Activated T-helper 2 cell treated with anti-CD3 and anti-CD28 coated beads, Interferon-gamma antibody, Interleukin-2, Interleukin-4, amounts not matched to agents 10 μg/mL and 5 μg/mL and 100 μg/mL, durations not matched to agents 14 hours and 24 hours and 36 hours (primary cell): ENCODE results near the gene SHC2. TPM values are rescaled to one million over a fixed set of nuclear protein-coding genes. Genes with fewer than 3 reads are reported as not detected.
A peak's percentile ranks its signal among the peaks of the same experiment; 100 is the strongest.

ENCODE experiments used
- DNase-seq: peaks from one replicate; pipeline ENCODE4 v3.0.0; 2021; ENCODE audit warnings: low spot score
- H3K27ac Mint-ChIP-seq: one replicate; pipeline ENCODE4 v1.8.0; 2021; ENCODE audit warnings: mixed read lengths
- H3K27me3 Mint-ChIP-seq: one replicate; pipeline ENCODE4 v1.8.0; 2021; ENCODE audit warnings: low read depth, mixed read lengths
- H3K36me3 Mint-ChIP-seq: one replicate; pipeline ENCODE4 v1.8.0; 2021; ENCODE audit warnings: low read depth, mixed read lengths
- H3K4me1 Mint-ChIP-seq: one replicate; pipeline ENCODE4 v1.8.0; 2021; ENCODE audit warnings: low read depth, mixed read lengths
- H3K4me3 Mint-ChIP-seq: one replicate; pipeline ENCODE4 v1.8.0; 2021; ENCODE audit warnings: low read depth, mild to moderate bottlenecking, moderate library complexity, mixed read lengths
- H3K9me3 Mint-ChIP-seq: one replicate; pipeline ENCODE4 v1.8.0; 2021; ENCODE audit warnings: mixed read lengths
- intact Hi-C: fragments of 100-400 bp; cut with micrococcal nuclease; formaldehyde crosslinking; loops from one replicate; pipeline ENCODE4 v1.15.1; 2023
- total RNA-seq: library from RNA; stranded (reverse); gene quantifications from 2 replicates; pipeline ENCODE4 v1.2.3, GENCODE V29; 2022

The SHC2 gene
- total RNA-seq, 1 donor from 2014 or later = not detected

GRCh38 chr19:496986-497385 lies 36.2 kb upstream of the SHC2 start:
- H3K27me3 Mint-ChIP-seq = peaks cover 15% of the 10 kb centered on the region
- no peaks in the 10 kb centered on the region for H3K36me3 Mint-ChIP-seq
- no peak overlapping the region for H3K4me3 Mint-ChIP-seq
- no peak for DNase-seq
- peaks cover 3% of the 10 kb centered on the region for H3K4me1 Mint-ChIP-seq
- no peak overlapping the region for H3K27ac Mint-ChIP-seq
- peaks cover 10% of the 10 kb centered on the region for H3K9me3 Mint-ChIP-seq
- intact Hi-C loops = no loop called here

GRCh38 chr19:496112-496665 lies 35.4 kb upstream of the SHC2 start, which contains the start of gene MADCAM1:
Gene MADCAM1, plus strand, starts transcription at chr19:496486. Its CDS starts 14 bp downstream, at chr19:496500.
- intact Hi-C loops = no loop called here
- H3K36me3 Mint-ChIP-seq = no peaks in the 10 kb centered on the region
- no peak for DNase-seq
- H3K4me1 Mint-ChIP-seq = peaks cover 3% of the 10 kb centered on the region
- no peak within 1 kb of the TSS for H3K4me3 Mint-ChIP-seq
- H3K27me3 Mint-ChIP-seq = peaks cover 15% of the 10 kb centered on the region
- H3K27ac Mint-ChIP-seq = no peak within 1 kb of the TSS
- peaks cover 10% of the 10 kb centered on the region for H3K9me3 Mint-ChIP-seq

GRCh38 chr19:495402-496111 lies 34.7 kb upstream of the SHC2 start:
- intact Hi-C loops = no loop called here
- no peak overlapping the region for H3K27ac Mint-ChIP-seq
- no peaks in the 10 kb centered on the region for H3K36me3 Mint-ChIP-seq
- peaks cover 3% of the 10 kb centered on the region for H3K4me1 Mint-ChIP-seq
- H3K4me3 Mint-ChIP-seq = no peak overlapping the region
- peak; percentile 48 for DNase-seq
- peaks cover 10% of the 10 kb centered on the region for H3K9me3 Mint-ChIP-seq
- H3K27me3 Mint-ChIP-seq = peaks cover 15% of the 10 kb centered on the region

- Mint-ChIP-seq H3K4me3 (no peak overlapping the region), H3K27ac (no peak overlapping the region), H3K36me3 (no peaks in the 10 kb centered on the region), H3K9me3 (peaks cover 10% of the 10 kb centered on the region), H3K4me1 (peaks cover 3% of the 10 kb centered on the region), H3K27me3 (peaks cover 15% of the 10 kb centered on the region)
- intact Hi-C loops = no loop called here
- DNase-seq = no peak
Measured at GRCh38 chr19:495081-495401, 34.2 kb upstream of the SHC2 start.

GRCh38 chr19:494171-495080 lies 33.6 kb upstream of the SHC2 start:
- intact Hi-C loops = no loop called here
- Mint-ChIP-seq H3K27me3 (peaks cover 12% of the 10 kb centered on the region), H3K36me3 (no peaks in the 10 kb centered on the region), H3K4me3 (no peak overlapping the region), H3K27ac (no peak overlapping the region), H3K4me1 (peaks cover 3% of the 10 kb centered on the region), H3K9me3 (peaks cover 10% of the 10 kb centered on the region)
- DNase-seq = no peak

- H3K4me3 Mint-ChIP-seq = no peak overlapping the region
- no peak for DNase-seq
- H3K27ac Mint-ChIP-seq = no peak overlapping the region
- intact Hi-C loops = no loop called here
- peaks cover 10% of the 10 kb centered on the region for H3K9me3 Mint-ChIP-seq
- H3K27me3 Mint-ChIP-seq = peaks cover 7% of the 10 kb centered on the region
- H3K36me3 Mint-ChIP-seq = no peaks in the 10 kb centered on the region
- peaks cover 3% of the 10 kb centered on the region for H3K4me1 Mint-ChIP-seq
Measured at GRCh38 chr19:493391-494170, 32.7 kb upstream of the SHC2 start.

GRCh38 chr19:492091-492531 lies 31.3 kb upstream of the SHC2 start:
- H3K4me3 Mint-ChIP-seq = no peak overlapping the region
- H3K27ac Mint-ChIP-seq = no peak overlapping the region
- H3K9me3 Mint-ChIP-seq = peaks cover 10% of the 10 kb centered on the region
- peaks cover 5% of the 10 kb centered on the region for H3K4me1 Mint-ChIP-seq
- no peak for DNase-seq
- intact Hi-C loops = no loop called here
- H3K36me3 Mint-ChIP-seq = no peaks in the 10 kb centered on the region
- peaks cover 3% of the 10 kb centered on the region for H3K27me3 Mint-ChIP-seq

GRCh38 chr19:491146-491741 lies 30.4 kb upstream of the SHC2 start:
- Mint-ChIP-seq H3K27ac (no peak overlapping the region), H3K27me3 (peaks cover 3% of the 10 kb centered on the region)
- DNase-seq = no peak

GRCh38 chr19:489418-490196 lies 28.8 kb upstream of the SHC2 start:
- Mint-ChIP-seq H3K27ac (no peak overlapping the region), H3K27me3 (peaks cover 9% of the 10 kb centered on the region), H3K36me3 (no peaks in the 10 kb centered on the region), H3K4me3 (peak overlapping the region; percentile 72), H3K4me1 (peaks cover 5% of the 10 kb centered on the region), H3K9me3 (peaks cover 10% of the 10 kb centered on the region)
- DNase-seq = no peak
- intact Hi-C loops = loop anchor here (2.0 to 5.0 kb wide), 2 partner anchors 17 to 107 kb away; partner anchors contain the start of gene TPGS1

More at GRCh38 chr19:491146-491741, 30.4 kb upstream of the SHC2 start:
- Mint-ChIP-seq H3K36me3 (no peaks in the 10 kb centered on the region), H3K9me3 (peaks cover 10% of the 10 kb centered on the region), H3K4me3 (no peak overlapping the region), H3K4me1 (peaks cover 5% of the 10 kb centered on the region)
- intact Hi-C loops = no loop called here

GRCh38 chr19:488505-489417 lies 27.9 kb upstream of the SHC2 start:
- intact Hi-C loops = loop anchor here (2.0 to 5.0 kb wide), 2 partner anchors 18 to 106 kb away; partner anchors contain the start of gene TPGS1
- no peaks in the 10 kb centered on the region for H3K36me3 Mint-ChIP-seq
- peaks cover 4% of the 10 kb centered on the region for H3K4me1 Mint-ChIP-seq
- H3K27me3 Mint-ChIP-seq = peaks cover 9% of the 10 kb centered on the region
- DNase-seq = peak; percentile 85
- H3K9me3 Mint-ChIP-seq = peaks cover 9% of the 10 kb centered on the region
- H3K27ac Mint-ChIP-seq = peak overlapping the region; percentile 86
- peak overlapping the region; percentile 80 for H3K4me3 Mint-ChIP-seq
